HG03064 (cell line): ENCODE results near the gene NEDD4L.

Experiments
- ATAC-seq: cut with Tn5 transposase; IDR thresholded peaks from one replicate; pipeline ENCODE4 v1.9.1; 2021; ENCODE audit warnings: low read depth; ENCODE audit not compliant: unreplicated experiment

Gene NEDD4L

DNA sequence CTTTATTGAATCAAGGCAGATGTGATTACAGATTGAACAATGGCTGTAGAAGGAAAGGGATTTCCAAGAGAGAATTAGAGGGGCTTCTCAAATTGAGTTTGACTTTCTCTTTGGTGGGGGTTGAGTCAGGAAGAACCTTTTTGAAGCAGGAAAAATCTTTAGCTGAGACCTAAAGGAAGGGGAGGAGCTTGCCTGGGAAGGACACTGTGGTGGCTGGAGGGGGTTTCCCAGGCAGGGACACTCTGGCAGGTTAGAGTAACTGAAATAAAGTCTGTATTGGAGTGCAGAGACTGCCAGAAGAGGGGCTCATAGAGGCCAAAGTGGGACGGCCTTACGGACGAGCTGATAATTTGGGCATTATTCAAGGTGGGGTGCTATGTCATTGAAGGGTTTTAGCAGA is 69.3 kb downstream of the NEDD4L start:
- ATAC-seq, result no peak

- ATAC-seq, result no peak
Observed at GRCh38 chr18:58114766-58115165, 70.7 kb downstream of the NEDD4L start.

- ATAC-seq, result no peak
Observed at GRCh38 chr18:58116818-58117217, 72.8 kb downstream of the NEDD4L start.

DNA sequence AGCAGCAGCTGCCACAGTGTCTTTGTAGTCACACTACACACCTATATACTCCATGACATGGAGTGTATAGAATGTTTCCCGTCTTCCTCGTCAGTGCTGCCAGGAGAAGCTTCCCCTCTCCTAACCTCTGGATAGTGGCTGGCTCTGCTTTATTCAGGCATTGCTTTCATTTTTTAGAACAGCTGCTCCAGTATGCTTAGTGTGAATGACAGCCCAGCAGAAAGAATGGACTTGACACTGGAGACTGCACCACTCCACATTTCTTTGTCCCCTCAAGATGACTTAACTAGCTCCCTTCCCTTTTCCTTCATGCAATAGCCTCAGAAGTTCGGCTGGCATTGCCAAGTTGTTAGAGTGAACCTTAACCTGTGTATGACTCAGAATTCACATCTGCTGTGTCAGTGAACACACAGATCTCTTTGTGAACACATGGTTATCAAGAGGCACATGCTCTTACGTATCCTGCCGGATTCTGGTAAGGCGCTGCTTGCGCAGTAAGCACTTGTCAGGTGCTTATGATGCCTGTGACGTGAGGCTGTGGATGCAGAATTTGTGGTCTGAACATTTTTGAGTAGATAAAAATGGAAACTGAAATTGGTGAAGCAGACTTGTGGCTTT is 73.9 kb downstream of the NEDD4L start:
- no peak for ATAC-seq

DNA sequence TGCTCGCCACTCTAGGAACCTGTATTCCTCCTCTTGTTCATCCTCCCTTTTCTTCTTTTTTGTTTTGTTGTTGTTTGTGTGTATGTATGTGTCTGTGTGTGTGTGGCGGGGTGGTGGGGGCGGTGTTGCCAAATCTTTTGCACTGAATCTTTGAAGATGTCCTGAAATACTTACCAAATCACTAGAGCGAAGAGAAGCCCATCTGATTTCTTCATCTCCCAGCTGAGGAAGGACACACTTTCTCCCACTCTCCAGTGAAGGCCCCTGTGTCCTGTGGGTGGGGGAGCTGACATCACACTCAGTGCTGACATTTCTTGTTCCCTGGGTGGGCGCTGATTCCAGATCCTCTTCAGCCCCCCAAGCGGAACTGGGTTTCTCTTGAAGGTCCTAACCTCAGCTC is 74.5 kb downstream of the NEDD4L start:
- no peak for ATAC-seq

- ATAC-seq, result no peak
Observed at GRCh38 chr18:58119819-58120218, 75.8 kb downstream of the NEDD4L start.

- ATAC-seq, result no peak
Observed at GRCh38 chr18:58124475-58124874, 80.4 kb downstream of the NEDD4L start.

DNA sequence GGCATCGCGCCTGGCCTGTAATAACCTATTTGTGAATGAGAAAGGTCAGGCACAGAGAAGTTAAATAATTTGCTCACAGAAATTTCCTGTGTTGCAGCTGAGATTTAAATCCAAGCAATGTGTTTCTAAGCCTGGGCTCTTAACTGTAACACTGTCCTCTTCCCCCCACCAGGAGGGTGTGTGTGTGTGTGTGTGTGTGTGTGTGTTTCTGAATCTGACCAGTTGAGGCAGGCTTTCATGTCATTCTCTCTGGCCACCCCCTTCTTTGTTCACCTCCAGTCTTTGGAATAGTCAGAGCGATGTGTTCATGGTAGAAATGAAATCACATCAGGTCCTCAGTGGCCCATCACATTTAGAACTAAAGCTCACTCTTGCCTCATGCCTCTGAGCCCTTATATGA is 81.2 kb downstream of the NEDD4L start:
- no peak for ATAC-seq

DNA sequence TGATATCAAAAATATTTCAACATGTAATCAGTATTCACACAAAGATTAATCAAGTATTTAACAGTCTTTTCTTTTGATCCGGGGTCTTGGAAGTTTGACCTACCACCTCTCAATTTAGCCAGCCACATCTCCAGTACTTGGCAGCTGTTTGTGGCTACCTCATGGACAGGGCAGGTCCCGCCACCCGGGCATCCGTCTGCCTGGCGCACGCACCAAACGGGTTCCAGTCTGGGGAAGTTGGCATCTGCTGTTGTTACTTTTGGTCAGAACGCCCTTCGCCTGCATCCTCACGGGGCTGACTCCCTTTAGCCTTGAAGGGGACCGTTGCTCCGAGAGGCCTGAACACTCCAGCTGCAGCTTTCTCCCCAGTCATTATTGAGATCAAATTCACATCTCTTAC is 81.7 kb downstream of the NEDD4L start:
- no peak for ATAC-seq

DNA sequence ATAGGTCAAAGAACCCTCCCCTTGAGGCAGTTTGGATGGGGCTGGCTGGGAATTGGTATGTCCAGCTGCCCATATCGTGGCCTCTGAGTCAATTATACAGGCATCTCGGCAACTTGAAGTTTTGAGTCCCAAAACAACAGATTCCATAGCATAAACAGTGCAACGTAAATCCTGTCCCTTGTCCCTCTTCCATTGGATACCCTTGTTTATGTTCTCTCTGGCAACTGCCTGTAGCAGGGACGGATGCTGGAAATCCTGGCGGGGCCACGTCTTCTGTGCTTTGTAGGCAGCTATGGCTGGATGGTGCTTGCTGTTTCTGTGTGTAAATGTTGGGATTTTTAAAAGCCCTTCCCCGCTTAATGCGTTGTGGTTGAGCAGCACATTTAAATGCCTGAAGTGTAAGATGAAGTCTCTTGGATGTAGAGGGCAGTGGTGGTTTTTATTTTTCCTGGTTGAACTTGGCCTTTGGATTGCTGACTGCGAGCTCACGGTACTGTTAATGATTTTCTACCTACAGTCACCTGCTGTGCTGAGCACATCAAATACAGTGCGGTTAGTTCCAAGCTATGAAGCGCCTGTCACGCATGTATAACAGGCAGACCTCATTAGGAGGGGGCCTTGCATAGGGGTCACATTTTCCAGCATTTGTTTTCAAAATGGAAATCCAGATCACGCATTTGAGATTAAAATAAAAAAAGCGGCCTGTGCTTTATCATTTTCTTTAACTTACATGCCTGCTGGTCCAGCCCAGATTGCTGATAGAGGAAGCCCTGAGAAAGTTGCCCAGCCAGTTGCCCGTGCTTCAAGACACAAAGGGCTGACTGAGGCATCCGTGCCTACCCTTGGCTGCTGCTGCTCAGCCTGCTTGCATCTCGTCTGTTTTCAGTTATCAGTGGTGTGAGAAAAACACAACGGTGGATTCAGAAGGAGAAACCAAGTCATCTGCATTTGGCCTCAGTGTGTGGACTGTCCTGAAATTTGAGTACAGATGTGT is 84.7 kb downstream of the NEDD4L start:
- no peak for ATAC-seq

- no peak for ATAC-seq
Observed at GRCh38 chr18:58132595-58133261, 88.7 kb downstream of the NEDD4L start.

DNA sequence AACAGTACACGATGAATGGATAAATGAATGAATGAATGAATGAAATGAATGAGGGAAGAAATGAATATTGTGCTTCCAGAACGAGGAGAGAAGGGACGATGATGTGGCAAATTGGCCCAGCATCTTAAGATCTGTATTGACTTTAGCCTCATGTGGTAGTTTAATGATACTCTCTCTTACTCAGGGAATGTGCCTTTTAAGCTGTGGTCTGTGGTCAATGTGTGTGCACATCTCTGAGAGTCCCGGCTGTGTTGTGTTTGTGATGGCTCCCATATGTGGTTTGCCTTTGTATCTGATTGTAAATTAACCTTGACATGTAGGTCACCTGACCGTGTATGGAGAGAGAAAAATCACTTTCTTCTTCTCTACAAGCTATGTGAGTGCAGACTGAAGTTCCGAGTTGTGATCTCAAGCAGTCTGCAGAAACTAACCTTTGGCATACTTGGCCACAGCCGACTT is 91.2 kb downstream of the NEDD4L start:
- ATAC-seq, result no peak

DNA sequence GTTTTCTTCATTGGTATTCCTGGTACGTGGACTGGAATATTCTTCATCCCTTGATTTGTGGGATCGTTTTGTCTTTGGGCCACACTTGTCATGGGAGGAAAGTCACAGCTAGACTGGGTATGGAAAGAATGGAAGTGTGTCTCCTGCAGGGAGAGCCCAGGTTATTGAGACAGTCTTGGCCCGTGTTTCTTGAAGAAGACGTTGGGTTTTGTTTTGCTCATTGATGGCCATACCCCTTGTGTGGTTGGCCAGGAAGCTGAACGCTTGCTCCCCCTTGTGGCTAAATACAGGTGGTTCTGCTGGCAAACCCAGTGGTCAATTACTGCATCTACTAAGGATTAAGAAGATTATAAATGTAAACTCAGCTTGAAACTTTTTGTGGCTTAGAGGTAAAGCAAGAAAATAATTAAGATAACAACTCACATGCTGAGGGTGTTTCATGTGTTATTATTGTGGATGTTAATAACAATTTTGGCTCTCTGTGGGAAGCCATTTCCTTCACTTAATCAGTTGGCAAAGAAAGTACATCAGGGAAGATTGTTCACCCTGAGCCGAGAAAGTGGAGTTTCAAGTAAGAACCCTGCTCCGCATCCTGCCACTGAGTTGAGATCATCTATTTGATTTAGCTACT is 91.8 kb downstream of the NEDD4L start:
- peak; percentile 80 for ATAC-seq

- no peak for ATAC-seq
Observed at GRCh38 chr18:58136879-58137278, 92.9 kb downstream of the NEDD4L start.

- no peak for ATAC-seq
Observed at GRCh38 chr18:58139459-58140386, 95.7 kb downstream of the NEDD4L start.

GRCh38 chr18:58140387-58141325 is 96.6 kb downstream of the NEDD4L start:
- no peak for ATAC-seq

DNA sequence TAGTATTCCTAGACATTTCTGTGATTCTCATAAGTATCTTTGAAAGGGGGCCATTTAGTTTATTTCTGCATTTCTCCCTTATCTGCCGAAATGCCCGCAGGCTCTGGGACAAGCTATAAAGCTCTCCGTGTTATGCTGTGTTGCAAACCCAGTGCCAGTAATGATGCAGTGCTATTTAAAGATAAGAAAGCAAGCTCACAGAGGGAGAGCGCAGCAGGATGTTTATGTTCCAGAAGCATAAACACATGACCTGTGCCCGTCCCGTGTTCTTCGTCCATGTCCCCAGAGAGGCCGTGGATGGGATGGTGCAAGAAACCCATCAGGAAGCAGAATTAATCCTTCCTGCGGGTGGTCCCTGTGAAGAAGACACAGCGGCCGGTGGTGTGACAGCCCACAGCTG is 99.4 kb downstream of the NEDD4L start:
- no peak for ATAC-seq

DNA sequence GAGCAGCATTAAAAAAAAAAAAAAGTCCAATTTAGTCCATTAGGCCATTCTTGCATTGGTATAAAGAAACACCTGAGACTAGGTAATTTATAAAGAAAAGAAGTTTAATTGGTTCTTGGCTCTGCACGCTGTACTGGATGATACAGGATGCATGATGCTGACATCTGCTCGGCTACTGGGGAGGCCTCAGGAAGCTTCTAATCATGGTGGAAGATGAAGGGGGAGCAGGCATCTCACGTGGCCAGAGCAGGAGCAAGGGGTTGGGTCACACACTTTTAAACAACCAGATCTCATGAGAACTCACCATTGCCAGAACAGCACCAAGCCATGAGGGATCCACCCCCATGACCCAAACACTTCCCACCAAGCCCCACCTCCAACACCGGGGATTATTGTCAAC is 100.1 kb downstream of the NEDD4L start:
- no peak for ATAC-seq
